IMR-90 (cell line): ENCODE measurements around the gene OBP2A. TPM values are rescaled to one million over a fixed set of nuclear protein-coding genes. Genes with fewer than 3 reads are reported as not detected.

Experiments
- ATAC-seq: fragments of 200-7000 bp; cut with Tn5 transposase; 2 replicates; pipeline ENCODE4 v1.9.1; 2020; ENCODE audit warnings: low read depth, mild to moderate bottlenecking, moderate library complexity
- BruUV-seq: library from RNA; stranded (reverse); fragments of 400-500 nt; replicated peaks from 2 replicates; lab custom pipeline; 2021; lab: Mats Ljungman, UMichigan
- CTCF ChIA-PET: fragments of 300-600 bp; formaldehyde crosslinking; extraction: SDS; loops from one replicate; lab custom pipeline; 2021; ENCODE audit warnings: antibody characterized with exemption; lab: Yijun Ruan, JAX
- POLR2A ChIA-PET: fragments of 300-600 bp; sonication (Branson Sonifier 250); formaldehyde crosslinking; loops from one replicate; lab custom pipeline; 2022; ENCODE audit warnings: antibody characterized with exemption; ENCODE audit not compliant: unreplicated experiment; lab: Charles Lee
- DNase-seq: peaks from one replicate; pipeline ENCODE4 v3.0.0; 2013
- H2AFZ ChIP-seq: replicated peaks from 2 replicates; pipeline ENCODE3; 2013; ENCODE audit warnings: low read length, mild to moderate bottlenecking; ENCODE audit not compliant: poor library complexity
- H2AK5ac ChIP-seq: 2 replicates; pipeline ENCODE4 v1.6.1; 2013; ENCODE audit warnings: low read depth, low read length, inconsistent platforms
- H2AK9ac ChIP-seq: replicated peaks from 2 replicates; pipeline ENCODE3; 2013; ENCODE audit warnings: mild to moderate bottlenecking, low read depth, low read length, moderate library complexity; ENCODE audit not compliant: poor library complexity
- H2BK120ac ChIP-seq: 2 replicates; pipeline ENCODE4 v1.6.1; 2013; ENCODE audit warnings: low read depth, low read length, inconsistent platforms
- H2BK15ac ChIP-seq: 3 replicates; pipeline ENCODE4 v1.6.1; 2013; ENCODE audit warnings: low read depth, low read length, inconsistent platforms
- H2BK20ac ChIP-seq: 2 replicates; pipeline ENCODE4 v1.6.1; 2013; ENCODE audit warnings: low read depth, mild to moderate bottlenecking, inconsistent platforms, low read length, moderate library complexity
- H2BK5ac ChIP-seq: 2 replicates; pipeline ENCODE4 v1.6.1; 2013; ENCODE audit warnings: mild to moderate bottlenecking, low read depth, low read length, inconsistent platforms; ENCODE audit not compliant: poor library complexity, severe bottlenecking
- H3K14ac ChIP-seq: replicated peaks from 2 replicates; pipeline ENCODE4 v1.6.1; 2013; ENCODE audit warnings: low read depth, low read length, inconsistent platforms
- H3K18ac ChIP-seq: 2 replicates; pipeline ENCODE4 v1.6.1; 2013; ENCODE audit warnings: low read depth, low read length, control low read depth
- H3K23ac ChIP-seq: 2 replicates; pipeline ENCODE4 v1.6.1; 2013; ENCODE audit warnings: low read depth, low read length, inconsistent platforms
- H3K27ac ChIP-seq: 2 replicates; pipeline ENCODE4 v1.5.1; 2013; ENCODE audit warnings: mild to moderate bottlenecking, control low read depth, low read length; ENCODE audit not compliant: insufficient read depth
- H3K27me3 ChIP-seq: 2 replicates; pipeline ENCODE4 v1.6.1; 2013; ENCODE audit warnings: low read length; ENCODE audit not compliant: control insufficient read depth, insufficient read depth
- H3K36me3 ChIP-seq: 2 replicates; pipeline ENCODE4 v1.6.1; 2013; ENCODE audit warnings: low read length, mixed read lengths; ENCODE audit not compliant: control insufficient read depth, insufficient read depth
- H3K4ac ChIP-seq: 2 replicates; pipeline ENCODE4 v1.6.1; 2013; ENCODE audit warnings: low read depth, low read length, inconsistent platforms
- H3K4me1 ChIP-seq: 2 replicates; pipeline ENCODE4 v1.6.1; 2013; ENCODE audit warnings: low read length, mixed read lengths; ENCODE audit not compliant: control insufficient read depth, insufficient read depth
- H3K4me2 ChIP-seq: 2 replicates; pipeline ENCODE4 v1.6.1; 2013; ENCODE audit warnings: low read depth, mild to moderate bottlenecking, control low read depth, low read length, moderate library complexity
- H3K4me3 ChIP-seq: 2 replicates; pipeline ENCODE4 v1.5.1; 2013; ENCODE audit warnings: low read depth, mild to moderate bottlenecking, control low read depth, low read length, moderate library complexity; ENCODE audit not compliant: insufficient read depth
- H3K56ac ChIP-seq: 2 replicates; pipeline ENCODE4 v1.6.1; 2013; ENCODE audit warnings: low read length, inconsistent platforms; ENCODE audit not compliant: insufficient read depth; ENCODE audit errors: extremely low read depth
- H3K79me1 ChIP-seq, 2 experiments: 2 replicates each; pipeline ENCODE4 v1.6.1; 2013; ENCODE audit warnings: low read length in 2 of 2, inconsistent platforms in 1 of 2, low read depth in 1 of 2
- H3K9ac ChIP-seq: 2 replicates; pipeline ENCODE4 v1.6.1; 2013; ENCODE audit warnings: low read depth, low read length, control low read depth
- H3K9me1 ChIP-seq: 2 replicates; pipeline ENCODE4 v1.6.1; 2013; ENCODE audit warnings: low read length, inconsistent platforms; ENCODE audit not compliant: insufficient read depth
- H3K9me3 ChIP-seq: 2 replicates; pipeline ENCODE4 v1.6.1; 2013; ENCODE audit warnings: low read length; ENCODE audit not compliant: control insufficient read depth, insufficient read depth
- H4K20me1 ChIP-seq: 2 replicates; pipeline ENCODE4 v1.6.1; 2013; ENCODE audit warnings: low read length, inconsistent platforms; ENCODE audit not compliant: insufficient read depth
- H4K5ac ChIP-seq: 2 replicates; pipeline ENCODE4 v1.6.1; 2013; ENCODE audit warnings: mild to moderate bottlenecking, low read depth, low read length, control low read depth
- H4K8ac ChIP-seq, 2 experiments: 2 replicates each; pipeline ENCODE4 v1.6.1; 2013; ENCODE audit warnings: low read depth in 2 of 2, low read length in 2 of 2, control low read depth in 1 of 2, inconsistent platforms in 1 of 2
- H4K91ac ChIP-seq: 2 replicates; pipeline ENCODE4 v1.6.1; 2013; ENCODE audit warnings: low read depth, low read length, inconsistent platforms; ENCODE audit not compliant: insufficient read depth
- CEBPB ChIP-seq: IDR thresholded peaks from 2 replicates; pipeline ENCODE4 v1.6.1; 2012; ENCODE audit warnings: low read depth, low read length, improper control_type of control experiment
- CHD1 ChIP-seq: IDR thresholded peaks from 2 replicates; pipeline ENCODE4 v1.6.1; 2012; ENCODE audit warnings: low read depth, low read length, improper control_type of control experiment
- MAFK ChIP-seq: IDR thresholded peaks from 2 replicates; pipeline ENCODE4 v1.6.1; 2012; ENCODE audit warnings: low read depth, low read length, improper control_type of control experiment
- MXI1 ChIP-seq: IDR thresholded peaks from 2 replicates; pipeline ENCODE4 v1.6.1; 2012; ENCODE audit warnings: low read depth, mild to moderate bottlenecking, low read length, moderate library complexity, borderline replicate concordance
- NFE2L2 ChIP-seq: fragments of 150-350 bp; IDR thresholded peaks from 2 replicates; pipeline ENCODE4 v1.6.1; 2016; ENCODE audit warnings: low read depth, mild to moderate bottlenecking, low read length
- RCOR1 ChIP-seq: IDR thresholded peaks from 2 replicates; pipeline ENCODE4 v1.6.1; 2012; ENCODE audit warnings: mild to moderate bottlenecking, low read length, improper control_type of control experiment; ENCODE audit not compliant: insufficient replicate concordance
- WGBS, 2 experiments: methylation state at CpG; one replicate each; pipeline versions ENCODE4 v1.1.5 to v1.1.7; 2013; ENCODE audit warnings: missing lambda C conversion rate in 2 of 2; ENCODE audit not compliant: insufficient read length in 1 of 2; ENCODE audit errors: extremely low coverage in 2 of 2; 5-methylcytosine and 5-hydroxymethylcytosine counted together
- dilution Hi-C: fragments of 300-500 bp; cut with HindIII; formaldehyde crosslinking; loops from one replicate; pipeline ENCODE4 v1.14.3; 2018; ENCODE audit warnings: low sequenced_read_pairs; ENCODE audit not compliant: unreplicated experiment
- in situ Hi-C: fragments of 300-500 bp; cut with MboI; formaldehyde crosslinking; loops from 3 replicates; pipeline ENCODE4 v1.14.3; 2019; ENCODE audit warnings: low sequenced_read_pairs, inconsistent platforms, mixed read lengths
- intact Hi-C: fragments of 100-400 bp; cut with micrococcal nuclease; formaldehyde crosslinking; loops from 2 replicates; pipeline ENCODE4 v1.10.0; 2022
- polyA plus RNA-seq, 3 experiments: library from polyadenylated mRNA; depleted of rRNA; stranded (reverse); fragments of >200 nt; gene quantifications; 2 replicates each; pipeline ENCODE4 v1.2.3, GENCODE V29; 2012; ENCODE audit warnings: low replicate concordance in 1 of 3
- total RNA-seq: library from RNA; depleted of rRNA; stranded (reverse); fragments of >200 nt; gene quantifications from 2 replicates; pipeline ENCODE4 v1.2.3, GENCODE V29; 2012
- TF ChIP-seq, protein P1 (sequence below): fragments of 150-350 bp; IDR thresholded peaks from 2 replicates; pipeline ENCODE4 v1.6.1; 2017; ENCODE audit warnings: mild to moderate bottlenecking, antibody characterized with exemption, low read length, low read depth
- TF ChIP-seq, protein P2 (sequence below): fragments of 150-350 bp; IDR thresholded peaks from 2 replicates; pipeline ENCODE4 v1.6.1; 2016; ENCODE audit warnings: low read depth, mild to moderate bottlenecking, low read length, moderate library complexity, borderline replicate concordance

OBP2A gene
- total and polyA plus RNA-seq, 2 of the 4 experiments (the other 2 are of a cell fraction): not detected

DNA sequence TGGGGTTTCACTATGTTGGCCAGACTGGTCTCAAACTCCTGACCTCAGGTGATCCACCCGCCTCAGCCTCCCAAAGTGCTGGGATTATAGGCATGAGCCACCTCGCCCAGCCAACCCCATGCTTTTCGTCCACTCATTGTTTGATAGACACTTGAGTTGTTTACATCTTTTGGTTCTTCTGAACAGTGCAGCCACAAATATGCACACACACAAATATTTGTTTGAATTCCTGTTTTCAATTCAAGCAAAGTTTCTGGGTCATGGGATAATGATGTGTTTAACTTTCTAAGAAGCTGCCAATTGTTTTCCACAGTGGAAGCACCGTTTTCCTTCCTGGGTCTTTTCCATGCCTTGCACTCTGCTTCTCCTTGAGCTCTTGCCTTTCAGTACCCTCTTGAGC, 8.8 kb downstream of the OBP2A start:
- H4K20me1 ChIP-seq: no peaks in the 10 kb centered on the region
- dilution Hi-C loops (no loop called here), in situ Hi-C loops (no loop called here), intact Hi-C loops (no loop called here)
- no peak overlapping the region for H4K8ac ChIP-seq
- no peak overlapping the region for H3K14ac ChIP-seq
- H3K27me3 ChIP-seq: no peaks in the 10 kb centered on the region; the same call in 1 of the 2 replicates
- ATAC-seq: no peak
- H3K4ac ChIP-seq: no peak overlapping the region
- H3K9me1 ChIP-seq: no peaks in the 10 kb centered on the region
- no CpG with 5 or more reads among the region's 4 CpGs for WGBS, 2 experiments
- no peaks in the 10 kb centered on the region for H3K4me1 ChIP-seq
- H3K79me1 ChIP-seq: no peaks in the 10 kb centered on the region
- H3K9ac ChIP-seq: no peak overlapping the region
- H3K18ac ChIP-seq: no peak overlapping the region
- CTCF ChIA-PET: no interaction called here
- H2BK15ac ChIP-seq: no peak overlapping the region
- no peak overlapping the region for H2BK20ac ChIP-seq
- H3K27ac ChIP-seq: no peak overlapping the region
- H2BK120ac ChIP-seq: no peak overlapping the region
- no peak for TF ChIP-seq CEBPB
- no peak for TF ChIP-seq NFE2L2
- TF ChIP-seq MAFK: no peak
- TF ChIP-seq MXI1: no peak
- TF ChIP-seq, protein P1, sequence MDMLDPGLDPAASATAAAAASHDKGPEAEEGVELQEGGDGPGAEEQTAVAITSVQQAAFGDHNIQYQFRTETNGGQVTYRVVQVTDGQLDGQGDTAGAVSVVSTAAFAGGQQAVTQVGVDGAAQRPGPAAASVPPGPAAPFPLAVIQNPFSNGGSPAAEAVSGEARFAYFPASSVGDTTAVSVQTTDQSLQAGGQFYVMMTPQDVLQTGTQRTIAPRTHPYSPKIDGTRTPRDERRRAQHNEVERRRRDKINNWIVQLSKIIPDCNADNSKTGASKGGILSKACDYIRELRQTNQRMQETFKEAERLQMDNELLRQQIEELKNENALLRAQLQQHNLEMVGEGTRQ: no peak
- no peak for TF ChIP-seq RCOR1
- no peak for TF ChIP-seq CHD1
- TF ChIP-seq, protein P2, sequence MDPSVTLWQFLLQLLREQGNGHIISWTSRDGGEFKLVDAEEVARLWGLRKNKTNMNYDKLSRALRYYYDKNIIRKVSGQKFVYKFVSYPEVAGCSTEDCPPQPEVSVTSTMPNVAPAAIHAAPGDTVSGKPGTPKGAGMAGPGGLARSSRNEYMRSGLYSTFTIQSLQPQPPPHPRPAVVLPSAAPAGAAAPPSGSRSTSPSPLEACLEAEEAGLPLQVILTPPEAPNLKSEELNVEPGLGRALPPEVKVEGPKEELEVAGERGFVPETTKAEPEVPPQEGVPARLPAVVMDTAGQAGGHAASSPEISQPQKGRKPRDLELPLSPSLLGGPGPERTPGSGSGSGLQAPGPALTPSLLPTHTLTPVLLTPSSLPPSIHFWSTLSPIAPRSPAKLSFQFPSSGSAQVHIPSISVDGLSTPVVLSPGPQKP: no peak
- no peaks in the 10 kb centered on the region for H3K36me3 ChIP-seq
- no peak overlapping the region for H3K4me3 ChIP-seq
- H3K23ac ChIP-seq: no peak overlapping the region
- no peak overlapping the region for H4K5ac ChIP-seq
- H3K56ac ChIP-seq: no peak overlapping the region
- POLR2A ChIA-PET: no interaction called here
- H3K9me3 ChIP-seq: no peaks in the 10 kb centered on the region
- no peak overlapping the region for H4K91ac ChIP-seq
- no peak overlapping the region for H2AK5ac ChIP-seq
- no peak overlapping the region for H2AK9ac ChIP-seq
- no peak overlapping the region for H3K4me2 ChIP-seq
- no peak overlapping the region for H2AFZ ChIP-seq
- BruUV-seq: no TSS peak
- H2BK5ac ChIP-seq: no peak overlapping the region
- DNase-seq: no peak
